Brain microvascular endothelial cell (primary cell): ENCODE measurements around the gene SNX22.
A peak's percentile ranks its signal among the peaks of the same experiment; 100 is the strongest.
"Not testable (repeated sequence)": the region's sequence is repeated elsewhere in the genome, so short reads cannot be mapped to it uniquely, and the experiment has no call there.

Experiments used
- DNase-seq: peaks from one replicate; pipeline ENCODE4 v3.0.0-alpha.2; 2020
- H3K27ac ChIP-seq: fragments of 250-450 bp; sonication (Bioruptor Pico); 2 replicates; pipeline ENCODE4 v1.5.1; 2020; ENCODE audit warnings: mild to moderate bottlenecking, moderate library complexity
- H3K27me3 ChIP-seq: fragments of 250-450 bp; sonication (Bioruptor Pico); replicated peaks from 2 replicates; pipeline ENCODE4 v1.5.1; 2020; ENCODE audit warnings: mild to moderate bottlenecking
- H3K36me3 ChIP-seq: fragments of 250-450 bp; sonication (Bioruptor Pico); replicated peaks from 2 replicates; pipeline ENCODE4 v1.5.1; 2020; ENCODE audit warnings: mild to moderate bottlenecking
- H3K4me3 ChIP-seq: 2 replicates; pipeline ENCODE4 v1.5.1; 2011; ENCODE audit warnings: low read depth, mild to moderate bottlenecking, control low read depth, low read length, moderate library complexity
- in situ Hi-C: cut with HindIII; loops from 2 replicates; pipeline ENCODE4 v1.10.0; 2017; ENCODE audit warnings: low sequenced_read_pairs, low pct_ligation_motif_present
- TF ChIP-seq, protein P1 (sequence below): IDR thresholded peaks from 2 replicates; pipeline ENCODE4 v1.5.1; 2011; ENCODE audit warnings: low read depth, mild to moderate bottlenecking, moderate library complexity, low read length, control low read depth, inconsistent platforms; ENCODE audit errors: missing control alignments

Gene SNX22

DNA sequence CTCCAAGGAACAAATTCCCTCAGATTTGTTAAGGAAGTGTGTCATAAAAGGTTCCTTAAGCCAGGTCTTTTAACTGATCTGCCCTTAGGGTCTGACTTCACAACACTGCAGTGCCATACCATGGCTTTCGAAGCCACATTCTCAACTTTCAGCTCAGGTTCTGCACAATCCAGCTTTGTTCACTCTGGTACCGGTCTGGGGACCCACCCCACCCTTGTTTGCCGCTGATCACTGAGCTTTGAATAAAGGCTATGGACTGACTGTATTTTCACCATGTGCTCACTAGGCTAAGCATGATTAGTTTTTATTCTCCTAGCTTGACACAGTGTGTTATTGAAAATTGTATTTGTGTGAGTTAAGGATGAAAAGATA, 39.9 kb upstream of the SNX22 start:
- no peak overlapping the region for H3K27ac ChIP-seq
- no peak for DNase-seq
- H3K27me3 ChIP-seq = no peaks in the 10 kb centered on the region
- TF ChIP-seq, protein P1, sequence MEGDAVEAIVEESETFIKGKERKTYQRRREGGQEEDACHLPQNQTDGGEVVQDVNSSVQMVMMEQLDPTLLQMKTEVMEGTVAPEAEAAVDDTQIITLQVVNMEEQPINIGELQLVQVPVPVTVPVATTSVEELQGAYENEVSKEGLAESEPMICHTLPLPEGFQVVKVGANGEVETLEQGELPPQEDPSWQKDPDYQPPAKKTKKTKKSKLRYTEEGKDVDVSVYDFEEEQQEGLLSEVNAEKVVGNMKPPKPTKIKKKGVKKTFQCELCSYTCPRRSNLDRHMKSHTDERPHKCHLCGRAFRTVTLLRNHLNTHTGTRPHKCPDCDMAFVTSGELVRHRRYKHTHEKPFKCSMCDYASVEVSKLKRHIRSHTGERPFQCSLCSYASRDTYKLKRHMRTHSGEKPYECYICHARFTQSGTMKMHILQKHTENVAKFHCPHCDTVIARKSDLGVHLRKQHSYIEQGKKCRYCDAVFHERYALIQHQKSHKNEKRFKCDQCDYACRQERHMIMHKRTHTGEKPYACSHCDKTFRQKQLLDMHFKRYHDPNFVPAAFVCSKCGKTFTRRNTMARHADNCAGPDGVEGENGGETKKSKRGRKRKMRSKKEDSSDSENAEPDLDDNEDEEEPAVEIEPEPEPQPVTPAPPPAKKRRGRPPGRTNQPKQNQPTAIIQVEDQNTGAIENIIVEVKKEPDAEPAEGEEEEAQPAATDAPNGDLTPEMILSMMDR = no peak
- H3K4me3 ChIP-seq = no peak overlapping the region
- in situ Hi-C loops = no loop called here
- peaks cover 5% of the 10 kb centered on the region for H3K36me3 ChIP-seq

DNA sequence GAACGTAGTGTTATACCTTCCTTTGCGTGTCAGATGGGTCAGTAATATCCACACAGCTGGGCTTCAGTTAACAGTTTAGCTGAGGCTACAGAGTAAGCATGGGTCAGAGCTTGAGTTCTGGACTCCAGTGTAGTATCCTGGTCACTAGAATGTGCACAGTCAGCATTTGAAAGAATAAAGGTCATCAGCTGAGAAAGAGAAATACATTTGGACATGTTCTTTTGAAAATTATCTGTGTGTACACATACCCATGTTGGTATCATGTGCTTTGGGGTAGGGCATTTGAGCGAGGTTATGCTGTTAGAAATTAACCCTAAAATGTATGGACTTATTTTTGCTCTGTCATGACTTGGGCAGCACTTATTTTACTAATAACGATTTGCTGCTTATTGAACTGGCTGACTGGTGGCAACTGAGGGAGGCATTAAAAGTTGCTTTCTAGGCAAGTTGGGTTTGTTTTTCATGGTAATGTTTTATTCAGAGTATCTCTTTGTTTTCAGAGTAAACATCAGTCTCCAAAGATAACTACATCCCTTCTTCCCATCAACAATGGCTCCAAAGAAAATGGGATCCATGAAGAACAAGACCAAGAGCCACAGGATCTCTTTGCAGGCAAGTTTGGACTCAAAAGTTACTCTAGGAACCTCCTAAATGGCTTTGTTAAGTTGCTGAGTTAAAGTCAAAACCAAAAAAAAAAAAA, 39.3 kb upstream of the SNX22 start:
- no peak for DNase-seq
- Histone ChIP-seq H3K27me3 (no peaks in the 10 kb centered on the region), H3K4me3 (no peak overlapping the region), H3K27ac (no peak overlapping the region), H3K36me3 (peaks cover 5% of the 10 kb centered on the region)
- TF ChIP-seq, protein P1 = no peak
- in situ Hi-C loops = no loop called here

DNA sequence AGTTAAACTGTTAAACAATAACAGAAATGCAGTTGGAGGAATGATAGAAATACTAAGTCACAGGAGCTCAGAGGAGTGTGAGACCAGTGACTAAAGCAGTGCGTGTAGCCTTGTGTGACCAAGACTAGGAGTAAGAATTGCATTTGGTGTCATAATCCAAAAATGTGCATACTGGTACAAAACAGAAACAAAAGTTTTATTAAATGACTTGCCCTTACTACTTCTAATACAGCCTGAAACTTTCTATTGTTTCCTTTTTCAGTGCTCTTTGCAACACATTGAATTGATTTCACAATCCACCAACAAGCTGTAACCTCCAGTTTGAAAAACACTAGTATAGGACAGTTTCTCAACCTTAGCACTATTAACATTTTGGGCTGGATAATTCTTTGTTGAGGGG, 38.6 kb upstream of the SNX22 start:
- Histone ChIP-seq H3K27me3 (no peaks in the 10 kb centered on the region), H3K36me3 (peaks cover 9% of the 10 kb centered on the region), H3K4me3 (no peak overlapping the region), H3K27ac (no peak overlapping the region)
- DNase-seq = peak; percentile 6
- TF ChIP-seq, protein P1 = no peak
- in situ Hi-C loops = no loop called here

DNA sequence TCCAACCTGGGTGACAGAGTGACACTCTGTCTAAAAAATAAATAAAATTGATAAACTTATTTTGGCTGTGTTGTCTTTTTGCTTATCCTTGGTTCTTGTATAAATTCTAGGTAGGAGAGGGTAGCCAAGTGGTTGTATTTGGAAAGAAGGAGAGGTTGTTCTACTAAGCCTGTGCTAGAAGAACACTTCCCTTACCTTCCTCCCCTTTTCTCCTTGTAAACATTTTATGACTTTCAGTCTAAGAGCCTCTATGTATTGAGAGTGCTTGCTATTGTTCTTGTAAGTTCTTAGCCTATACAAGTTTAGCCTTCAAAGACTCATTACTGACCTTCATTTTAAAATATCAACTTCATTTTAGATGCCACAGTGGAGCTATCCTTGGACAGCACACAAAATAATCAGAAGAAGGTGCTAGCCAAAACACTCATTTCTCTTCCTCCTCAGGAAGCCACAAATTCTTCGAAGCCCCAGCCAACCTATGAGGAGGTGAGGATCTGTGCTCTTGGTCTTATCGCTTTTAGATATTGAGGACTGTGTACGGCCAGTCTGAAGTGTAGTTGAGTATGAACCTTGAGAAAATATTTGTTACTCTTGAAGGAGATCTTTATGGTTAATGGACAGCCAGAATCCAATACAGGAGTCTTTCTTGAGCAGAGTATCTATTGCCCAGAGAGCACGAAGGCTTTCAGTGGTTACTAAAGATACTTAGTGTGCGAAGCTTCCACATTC, 33.6 kb upstream of the SNX22 start:
- Histone ChIP-seq H3K36me3 (peaks cover 39% of the 10 kb centered on the region), H3K27me3 (no peaks in the 10 kb centered on the region), H3K27ac (no peak overlapping the region), H3K4me3 (no peak overlapping the region)
- in situ Hi-C loops = no loop called here
- TF ChIP-seq, protein P1 = no peak
- no peak for DNase-seq

DNA sequence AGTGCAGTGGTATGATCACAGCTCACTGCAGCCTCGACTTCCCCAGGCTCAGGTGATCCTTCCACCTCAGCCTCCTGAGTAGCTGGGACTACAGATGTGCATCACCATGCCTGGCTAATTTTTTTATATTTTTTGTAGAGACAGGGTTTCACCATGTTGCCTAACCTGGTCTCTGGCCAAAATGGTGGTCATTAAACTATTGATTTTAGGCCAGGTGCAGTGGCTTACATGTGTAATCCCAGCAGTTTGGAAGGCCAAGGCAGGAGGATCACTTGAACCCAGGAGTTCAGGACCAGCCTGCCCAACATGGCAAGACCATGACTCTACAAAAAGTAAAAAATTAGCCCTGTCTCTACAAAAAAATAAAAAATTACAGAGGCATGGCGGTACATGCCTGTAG, 31.2 kb upstream of the SNX22 start:
- in situ Hi-C loops, H3K4me3 ChIP-seq, DNase-seq, H3K27me3 ChIP-seq, H3K27ac ChIP-seq: not testable (repeated sequence)
- peaks cover 55% of the 10 kb centered on the region for H3K36me3 ChIP-seq

DNA sequence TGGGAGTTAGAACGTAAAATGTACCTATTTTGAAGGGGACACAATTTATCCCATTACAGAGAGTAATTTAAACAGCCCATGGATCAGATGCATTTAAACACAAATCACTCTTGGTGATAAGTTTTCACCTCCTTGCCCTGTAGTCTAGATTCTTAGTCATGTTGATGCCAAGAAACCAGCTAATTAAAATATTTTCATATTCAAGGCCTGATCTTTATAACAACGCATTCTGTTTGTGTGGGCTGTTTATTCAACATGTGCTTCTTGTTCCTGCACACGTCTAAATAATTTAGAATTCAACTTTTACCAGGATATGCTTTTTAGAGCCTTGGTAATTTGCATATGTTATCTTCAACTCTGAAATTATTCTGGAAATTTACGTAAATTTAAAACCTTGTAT, 29.9 kb upstream of the SNX22 start:
- no peak overlapping the region for H3K27ac ChIP-seq
- no peaks in the 10 kb centered on the region for H3K27me3 ChIP-seq
- no peak for DNase-seq
- TF ChIP-seq, protein P1 = no peak
- peaks cover 58% of the 10 kb centered on the region for H3K36me3 ChIP-seq
- no peak overlapping the region for H3K4me3 ChIP-seq
- in situ Hi-C loops = no loop called here
